ENCODE measurements around the gene MGAT3. TPM values are rescaled to one million over a fixed set of nuclear protein-coding genes. Genes with fewer than 3 reads are reported as not detected.
A peak's percentile ranks its signal among the peaks of the same experiment; 100 is the strongest.

The MGAT3 gene
- total RNA-seq, 1 donor from 2014 or later: 1.2 TPM

DNA sequence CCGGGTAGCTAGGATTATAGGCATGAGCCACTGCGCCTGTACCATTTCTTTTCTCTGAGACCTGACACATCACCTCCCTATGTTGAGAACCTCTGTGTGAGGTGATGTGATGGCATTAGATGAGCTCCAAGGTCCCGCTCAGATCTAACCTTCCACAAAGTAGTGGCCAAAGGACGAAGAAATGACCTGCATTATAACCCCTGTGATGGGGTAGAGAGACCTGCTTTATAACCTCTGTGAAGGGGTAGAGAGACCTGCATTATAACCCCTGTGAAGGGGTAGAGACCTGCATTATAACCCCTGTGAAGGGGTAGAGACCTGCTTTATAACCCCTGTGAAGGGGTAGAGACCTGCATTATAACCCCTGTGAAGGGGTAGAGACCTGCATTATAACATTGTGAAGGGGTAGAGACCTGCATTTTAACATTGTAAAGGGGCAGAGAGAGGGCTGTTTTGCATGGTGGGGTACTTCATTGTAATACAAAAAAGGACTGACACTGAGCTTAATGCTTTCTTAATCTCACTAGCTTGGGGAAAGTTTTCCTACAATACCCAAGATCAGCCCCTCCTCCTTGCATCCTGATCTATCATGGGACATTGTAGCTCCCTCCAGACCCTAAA lies 53.8 kb downstream of the MGAT3 start:
- intact Hi-C loops (cut with micrococcal nuclease): no loop called here

DNA sequence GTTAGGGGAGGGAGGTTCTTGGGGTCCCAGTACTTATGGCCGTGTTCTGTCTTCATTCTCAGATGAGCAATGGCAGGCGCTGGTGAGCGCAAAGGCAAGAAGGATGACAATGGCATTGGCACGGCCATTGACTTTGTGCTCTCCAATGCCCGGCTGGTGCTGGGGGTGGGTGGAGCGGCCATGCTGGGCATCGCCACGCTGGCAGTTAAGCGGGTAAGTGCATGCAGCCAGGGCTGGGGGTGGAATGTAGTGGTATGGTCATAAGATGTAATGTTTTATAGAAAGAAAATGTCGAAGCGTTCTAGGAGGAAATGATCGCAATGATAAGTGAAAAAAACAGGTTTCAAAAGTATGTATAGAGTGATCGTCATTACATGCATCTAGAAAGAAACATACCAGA lies 54.4 kb downstream of the MGAT3 start:
- H3K4me1 Mint-ChIP-seq (ENCODE audit: low read depth): peaks cover 40% of the 10 kb centered on the region
- H3K4me3 Mint-ChIP-seq: no peak overlapping the region
- H3K27me3 Mint-ChIP-seq (ENCODE audit: insufficient read depth): no peaks in the 10 kb centered on the region
- intact Hi-C loops (cut with micrococcal nuclease): no loop called here
- H3K27ac Mint-ChIP-seq: no peak overlapping the region
- DNase-seq (ENCODE audit: low spot score): no peak
- H3K36me3 Mint-ChIP-seq (ENCODE audit: low read depth): peaks cover 66% of the 10 kb centered on the region
- H3K9me3 Mint-ChIP-seq: no peaks in the 10 kb centered on the region

More for the DNA sequence above, 53.8 kb downstream of the MGAT3 start:
- Mint-ChIP-seq H3K4me3 (no peak overlapping the region), H3K4me1 (ENCODE audit: low read depth) (peaks cover 36% of the 10 kb centered on the region), H3K36me3 (ENCODE audit: low read depth) (peaks cover 67% of the 10 kb centered on the region), H3K9me3 (no peaks in the 10 kb centered on the region), H3K27ac (no peak overlapping the region), H3K27me3 (ENCODE audit: insufficient read depth) (no peaks in the 10 kb centered on the region)
- no peak for DNase-seq (ENCODE audit: low spot score)

DNA sequence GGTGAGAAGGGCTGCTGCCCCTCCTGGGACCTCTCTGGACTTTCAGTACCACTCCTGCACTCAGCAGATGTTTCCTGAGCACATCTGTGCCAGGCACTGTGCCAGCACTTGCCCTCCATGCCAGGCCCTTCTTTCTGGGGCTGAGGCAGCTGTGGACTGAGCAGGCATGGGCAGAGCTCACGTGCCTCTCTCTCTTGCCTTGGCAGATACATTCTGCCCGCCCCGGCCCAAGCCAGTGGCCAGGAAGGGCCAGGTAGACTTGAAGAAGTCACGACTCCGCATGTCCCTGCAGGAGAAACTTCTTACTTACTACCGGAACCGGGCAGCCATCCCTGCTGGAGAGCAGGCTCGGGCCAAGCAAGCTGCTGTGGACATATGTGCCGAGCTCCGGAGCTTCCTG lies 55.2 kb downstream of the MGAT3 start:
- H3K4me1 Mint-ChIP-seq (ENCODE audit: low read depth): peaks cover 34% of the 10 kb centered on the region
- no peak overlapping the region for H3K27ac Mint-ChIP-seq
- no peaks in the 10 kb centered on the region for H3K9me3 Mint-ChIP-seq
- no peak overlapping the region for H3K4me3 Mint-ChIP-seq
- peaks cover 58% of the 10 kb centered on the region for H3K36me3 Mint-ChIP-seq (ENCODE audit: low read depth)
- DNase-seq (ENCODE audit: low spot score): no peak
- H3K27me3 Mint-ChIP-seq (ENCODE audit: insufficient read depth): no peaks in the 10 kb centered on the region
- intact Hi-C loops (cut with micrococcal nuclease): no loop called here

DNA sequence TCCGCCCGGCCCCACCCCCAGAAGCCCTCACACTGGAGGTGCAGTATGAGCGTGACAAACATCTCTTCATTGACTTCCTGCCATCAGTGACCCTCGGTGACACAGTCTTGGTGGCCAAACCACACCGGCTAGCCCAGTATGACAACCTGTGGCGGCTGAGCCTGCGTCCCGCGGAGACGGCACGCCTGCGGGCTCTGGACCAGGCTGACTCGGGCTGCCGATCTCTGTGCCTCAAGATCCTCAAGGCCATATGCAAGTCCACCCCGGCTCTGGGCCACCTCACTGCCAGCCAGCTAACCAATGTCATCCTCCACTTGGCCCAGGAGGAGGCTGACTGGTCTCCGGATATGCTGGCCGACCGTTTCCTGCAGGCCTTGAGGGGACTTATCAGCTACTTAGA lies 57.0 kb downstream of the MGAT3 start:
- peaks cover 56% of the 10 kb centered on the region for H3K36me3 Mint-ChIP-seq (ENCODE audit: low read depth)
- H3K4me1 Mint-ChIP-seq (ENCODE audit: low read depth): peaks cover 32% of the 10 kb centered on the region
- intact Hi-C loops (cut with micrococcal nuclease): loop anchor here (1.0 kb wide), 1 partner anchor 20 kb away; no protein-coding TSS in a partner anchor
- no peaks in the 10 kb centered on the region for H3K9me3 Mint-ChIP-seq
- DNase-seq (ENCODE audit: low spot score): no peak
- H3K27ac Mint-ChIP-seq: no peak overlapping the region
- H3K27me3 Mint-ChIP-seq (ENCODE audit: insufficient read depth): no peaks in the 10 kb centered on the region
- no peak overlapping the region for H3K4me3 Mint-ChIP-seq

DNA sequence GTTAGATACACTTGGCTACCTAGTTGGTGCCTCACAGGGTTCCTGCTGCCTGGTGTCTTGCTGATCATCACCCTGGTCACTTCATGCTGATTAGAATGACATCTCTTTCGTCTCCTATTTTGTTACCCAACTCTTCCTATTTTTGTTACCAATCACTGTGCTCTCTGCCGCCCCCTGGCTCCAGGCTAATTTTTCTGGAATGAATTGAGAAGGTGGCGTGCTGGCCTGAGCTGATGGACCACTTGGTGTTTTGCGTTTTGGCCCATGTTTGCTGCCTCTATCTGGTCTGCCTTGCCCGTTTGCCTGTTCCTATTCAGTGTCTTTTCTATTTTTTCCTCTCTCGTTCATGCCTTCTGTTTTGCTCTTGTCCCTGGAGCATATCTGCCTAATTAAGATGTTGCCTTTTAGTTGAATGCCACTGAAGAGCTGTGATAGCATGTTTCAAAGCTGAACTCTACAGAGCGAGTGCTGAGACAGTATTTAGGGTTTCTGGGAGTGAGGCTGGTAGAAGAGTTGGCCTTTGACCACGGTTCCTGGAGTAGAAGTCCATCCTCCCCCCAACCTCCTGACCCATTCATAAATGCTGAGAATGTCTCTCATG lies 57.7 kb downstream of the MGAT3 start:
- no peak overlapping the region for H3K4me3 Mint-ChIP-seq
- intact Hi-C loops (cut with micrococcal nuclease): loop anchor here (1.0 kb wide), 1 partner anchor 21 kb away; no protein-coding TSS in a partner anchor
- H3K36me3 Mint-ChIP-seq (ENCODE audit: low read depth): peaks cover 54% of the 10 kb centered on the region
- DNase-seq (ENCODE audit: low spot score): no peak
- no peak overlapping the region for H3K27ac Mint-ChIP-seq
- peaks cover 33% of the 10 kb centered on the region for H3K4me1 Mint-ChIP-seq (ENCODE audit: low read depth)
- no peaks in the 10 kb centered on the region for H3K27me3 Mint-ChIP-seq (ENCODE audit: insufficient read depth)
- no peaks in the 10 kb centered on the region for H3K9me3 Mint-ChIP-seq

DNA sequence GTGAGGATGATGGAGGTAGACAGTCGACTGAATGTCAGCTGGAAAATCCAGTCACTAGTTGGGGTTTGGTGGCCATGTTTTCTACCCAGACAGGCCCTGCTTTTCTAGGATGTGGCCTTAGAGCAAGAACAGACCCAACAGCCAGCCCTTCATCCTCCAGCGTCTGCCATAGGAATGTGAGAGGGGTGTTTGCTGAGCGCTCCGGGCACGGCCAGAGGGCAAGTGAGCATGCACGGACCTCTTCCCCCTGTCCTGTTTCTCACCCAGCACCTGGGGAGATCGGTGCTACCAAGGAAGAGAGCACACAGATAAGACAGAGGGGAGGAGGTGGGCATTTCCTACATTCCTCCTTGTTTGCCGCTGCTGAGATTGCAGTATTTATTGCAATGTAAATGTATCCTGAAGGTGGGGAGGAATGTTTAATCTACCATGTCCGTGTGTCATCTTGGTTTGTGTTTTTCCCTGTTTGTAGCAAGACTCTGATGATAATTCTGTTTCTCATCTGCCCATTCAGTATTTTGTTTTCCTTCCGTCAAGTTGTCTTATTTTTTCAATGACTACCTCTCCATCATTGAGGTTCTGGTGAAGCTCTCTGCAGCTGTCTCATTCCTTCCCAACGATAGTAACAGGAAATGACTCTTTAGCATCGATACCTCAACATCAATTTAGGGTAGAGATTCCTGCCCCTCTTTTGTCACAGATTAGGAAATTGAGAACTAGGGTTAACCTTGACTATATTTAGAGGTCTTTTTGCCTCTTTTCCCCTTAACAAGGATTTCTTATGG lies 58.6 kb downstream of the MGAT3 start:
- no peak overlapping the region for H3K4me3 Mint-ChIP-seq
- no peaks in the 10 kb centered on the region for H3K9me3 Mint-ChIP-seq
- H3K36me3 Mint-ChIP-seq (ENCODE audit: low read depth): peaks cover 50% of the 10 kb centered on the region
- H3K4me1 Mint-ChIP-seq (ENCODE audit: low read depth): peaks cover 34% of the 10 kb centered on the region
- intact Hi-C loops (cut with micrococcal nuclease): no loop called here
- peaks cover 2% of the 10 kb centered on the region for H3K27me3 Mint-ChIP-seq (ENCODE audit: insufficient read depth)
- peak overlapping the region; percentile 71 for H3K27ac Mint-ChIP-seq
- DNase-seq (ENCODE audit: low spot score): no peak

DNA sequence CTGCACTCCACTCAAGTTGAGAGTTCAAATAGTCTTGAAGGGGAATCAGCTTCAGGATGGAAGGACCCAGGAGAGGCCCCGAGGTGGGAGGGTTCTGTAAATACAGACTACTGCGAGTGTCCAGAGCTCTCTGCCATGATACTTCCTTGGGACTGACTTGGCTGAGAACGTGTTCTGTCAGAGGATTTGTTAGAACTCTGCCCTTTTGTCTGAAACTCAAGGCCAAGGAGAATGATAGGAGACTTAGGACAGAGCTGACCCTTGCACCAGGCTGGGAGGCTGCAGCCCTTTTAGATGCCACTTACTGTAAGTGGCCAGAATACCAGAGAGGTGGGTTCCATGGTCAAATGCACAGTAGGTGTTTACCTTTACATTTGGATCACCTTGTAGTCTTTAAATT lies 60.7 kb downstream of the MGAT3 start:
- H3K27ac Mint-ChIP-seq: no peak overlapping the region
- intact Hi-C loops (cut with micrococcal nuclease): no loop called here

DNA sequence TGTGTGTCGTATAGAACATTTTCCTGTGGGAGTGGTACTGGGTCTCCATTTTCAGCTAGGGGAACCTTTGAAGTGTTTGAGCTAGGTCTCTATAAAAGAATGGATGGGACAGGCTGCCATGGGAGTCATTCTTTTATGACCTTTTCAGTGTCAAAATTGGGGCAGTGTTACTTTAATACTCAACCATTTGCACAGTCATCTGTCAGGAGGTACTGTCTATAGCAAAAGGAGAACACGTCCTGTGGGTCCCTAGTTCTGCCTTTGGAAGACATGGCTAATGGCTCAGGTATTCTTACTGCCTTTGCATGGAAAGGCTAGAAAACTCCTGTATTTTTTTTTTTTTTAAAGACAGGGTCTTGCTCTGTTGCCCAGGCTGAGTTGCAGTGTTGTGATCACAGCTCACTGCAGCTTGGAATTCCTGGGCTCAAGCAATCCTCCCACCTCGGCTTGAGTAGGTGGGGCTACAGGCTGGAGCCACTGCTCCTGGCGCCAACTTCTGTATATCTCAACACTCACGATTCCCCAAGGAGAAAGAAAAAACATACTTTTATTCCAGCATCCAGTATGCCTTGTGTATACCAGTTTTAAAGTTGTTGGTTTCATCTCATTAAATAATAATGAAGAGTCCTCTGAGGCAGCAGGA lies 61.5 kb downstream of the MGAT3 start:
- Mint-ChIP-seq H3K27me3 (ENCODE audit: insufficient read depth) (peaks cover 2% of the 10 kb centered on the region), H3K4me1 (ENCODE audit: low read depth) (peaks cover 51% of the 10 kb centered on the region), H3K9me3 (no peaks in the 10 kb centered on the region), H3K36me3 (ENCODE audit: low read depth) (peaks cover 53% of the 10 kb centered on the region), H3K4me3 (peak overlapping the region; percentile 97), H3K27ac (peak overlapping the region; percentile 100)
- intact Hi-C loops (cut with micrococcal nuclease): no loop called here
- no peak for DNase-seq (ENCODE audit: low spot score)

More for the DNA sequence above, 60.7 kb downstream of the MGAT3 start:
- no peak for DNase-seq (ENCODE audit: low spot score)
- H3K4me1 Mint-ChIP-seq (ENCODE audit: low read depth): peaks cover 43% of the 10 kb centered on the region
- H3K36me3 Mint-ChIP-seq (ENCODE audit: low read depth): peaks cover 50% of the 10 kb centered on the region
- H3K27me3 Mint-ChIP-seq (ENCODE audit: insufficient read depth): peaks cover 2% of the 10 kb centered on the region
- H3K9me3 Mint-ChIP-seq: no peaks in the 10 kb centered on the region
- H3K4me3 Mint-ChIP-seq: peak overlapping the region; percentile 22

DNA sequence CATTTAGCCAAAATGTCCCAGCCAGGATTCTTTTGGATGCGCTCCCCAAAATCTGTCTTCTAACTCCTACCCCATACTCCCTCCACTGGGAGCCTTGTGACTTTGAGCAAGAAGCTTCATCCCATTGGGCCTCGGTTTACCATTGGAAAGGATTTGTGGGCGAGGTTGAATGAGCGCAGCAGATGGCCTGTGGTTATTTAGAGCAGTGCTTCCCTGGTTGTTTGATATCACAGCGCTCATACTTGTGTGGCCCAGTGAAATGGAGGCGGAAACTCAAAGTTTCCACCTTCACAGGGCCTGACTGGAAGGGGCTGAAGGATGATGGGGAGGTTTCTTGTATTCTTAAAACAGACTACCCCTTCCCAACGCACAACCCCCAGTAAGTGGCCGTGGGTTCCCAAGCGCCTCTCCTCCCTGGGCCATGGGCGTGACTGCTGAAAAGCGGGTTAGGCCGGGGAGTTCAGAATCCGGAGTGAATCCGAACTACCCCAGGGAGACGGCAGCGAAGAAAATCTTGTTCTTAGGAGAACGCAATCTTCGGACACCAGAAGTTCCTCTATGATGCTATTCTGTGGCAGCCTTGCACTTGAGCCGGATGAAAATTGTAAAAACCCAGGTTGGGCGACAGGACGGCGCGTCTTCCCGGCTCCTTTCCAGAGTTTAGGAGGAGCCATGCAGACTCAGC lies 62.3 kb downstream of the MGAT3 start:
- no peak for DNase-seq (ENCODE audit: low spot score)
- H3K9me3 Mint-ChIP-seq: no peaks in the 10 kb centered on the region
- intact Hi-C loops (cut with micrococcal nuclease): no loop called here
- peaks cover 55% of the 10 kb centered on the region for H3K4me1 Mint-ChIP-seq (ENCODE audit: low read depth)
- H3K4me3 Mint-ChIP-seq: peak overlapping the region; percentile 97
- H3K27ac Mint-ChIP-seq: peak overlapping the region; percentile 100
- H3K27me3 Mint-ChIP-seq (ENCODE audit: insufficient read depth): peaks cover 2% of the 10 kb centered on the region
- peaks cover 52% of the 10 kb centered on the region for H3K36me3 Mint-ChIP-seq (ENCODE audit: low read depth)

DNA sequence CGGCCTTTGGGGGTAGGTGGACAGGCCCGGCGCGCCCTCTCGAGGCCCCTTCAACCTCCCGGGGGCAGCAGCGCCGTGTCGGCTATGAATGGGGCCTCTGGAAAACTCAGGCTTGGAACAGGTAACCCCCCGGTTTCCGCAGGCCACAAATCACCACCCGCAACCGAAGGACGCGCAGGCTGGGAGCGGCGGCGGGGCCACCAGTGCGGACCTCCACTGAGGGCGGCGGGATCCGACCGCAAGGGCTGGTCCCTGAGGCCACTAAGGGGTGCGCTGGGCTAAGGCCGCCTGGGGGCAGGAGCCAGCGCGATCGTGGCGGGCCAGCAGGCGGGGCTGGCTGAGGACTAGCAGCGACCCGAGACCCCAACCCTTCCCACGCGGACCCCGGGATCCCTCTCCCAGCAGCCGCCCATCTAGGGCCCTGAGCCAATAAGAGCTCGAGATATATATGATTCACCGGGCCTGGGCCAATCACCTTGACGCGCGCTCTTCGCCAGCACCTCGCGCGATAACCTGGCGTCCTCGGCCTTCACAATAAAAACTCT lies 62.9 kb downstream of the MGAT3 start:
- intact Hi-C loops (cut with micrococcal nuclease): loop anchor here (1.0 to 5.0 kb wide), 7 partner anchors 13 to 1928 kb away; partner anchors contain the start of genes MIEF1, RPS19BP1, TAB1 and TNRC6B
- Mint-ChIP-seq H3K4me3 (peak overlapping the region; percentile 97), H3K9me3 (no peaks in the 10 kb centered on the region), H3K27ac (peak overlapping the region; percentile 100), H3K27me3 (ENCODE audit: insufficient read depth) (peaks cover 2% of the 10 kb centered on the region), H3K4me1 (ENCODE audit: low read depth) (peaks cover 55% of the 10 kb centered on the region), H3K36me3 (ENCODE audit: low read depth) (peaks cover 51% of the 10 kb centered on the region)
- DNase-seq (ENCODE audit: low spot score): peak; percentile 96

DNA sequence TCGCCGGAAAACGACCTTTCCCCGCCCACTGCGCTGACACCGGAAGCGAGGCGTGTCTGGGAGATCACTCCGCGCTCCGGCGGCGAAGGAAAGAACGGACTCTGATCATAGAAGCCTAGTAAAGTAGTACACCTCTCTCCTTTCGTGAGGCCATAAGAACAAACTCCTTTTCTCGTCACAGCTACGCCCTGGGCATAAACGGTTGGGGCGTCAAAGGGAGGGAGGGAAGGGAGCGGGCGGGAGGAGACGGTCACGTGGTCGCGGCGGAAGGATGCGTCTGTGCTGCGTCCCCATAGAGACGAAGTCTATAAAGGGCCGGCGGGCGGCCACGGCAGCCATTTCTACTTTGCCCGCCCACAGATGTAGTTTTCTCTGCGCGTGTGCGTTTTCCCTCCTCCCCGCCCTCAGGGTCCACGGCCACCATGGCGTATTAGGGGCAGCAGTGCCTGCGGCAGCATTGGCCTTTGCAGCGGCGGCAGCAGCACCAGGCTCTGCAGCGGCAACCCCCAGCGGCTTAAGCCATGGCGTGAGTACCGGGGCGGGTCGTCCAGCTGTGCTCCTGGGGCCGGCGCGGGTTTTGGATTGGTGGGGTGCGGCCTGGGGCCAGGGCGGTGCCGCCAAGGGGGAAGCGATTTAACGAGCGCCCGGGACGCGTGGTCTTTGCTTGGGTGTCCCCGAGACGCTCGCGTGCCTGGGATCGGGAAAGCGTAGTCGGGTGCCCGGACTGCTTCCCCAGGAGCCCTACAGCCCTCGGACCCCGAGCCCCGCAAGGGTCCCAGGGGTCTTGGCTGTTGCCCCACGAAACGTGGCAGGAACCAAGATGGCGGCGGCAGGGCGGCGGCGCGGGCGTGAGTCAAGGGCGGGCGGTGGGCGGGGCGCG lies 63.7 kb downstream of the MGAT3 start, which contains the start of gene ATF4:
Gene ATF4, plus strand, starts transcription at position 337 of the 880 bp plus-strand sequence. CDS start 884 bp downstream, outside the sequence.
- H3K27me3 Mint-ChIP-seq (ENCODE audit: insufficient read depth): peaks cover 2% of the 10 kb centered on the region
- peak; percentile 83 for DNase-seq (ENCODE audit: low spot score)
- peak within 1 kb of the TSS; percentile 97 for H3K4me3 Mint-ChIP-seq
- intact Hi-C loops (cut with micrococcal nuclease): loop anchor here (1.0 to 5.0 kb wide), 7 partner anchors 12 to 1927 kb away; partner anchors contain the start of genes MIEF1, RPS19BP1, TAB1 and TNRC6B
- peak within 1 kb of the TSS; percentile 100 for H3K27ac Mint-ChIP-seq
- peaks cover 56% of the 10 kb centered on the region for H3K36me3 Mint-ChIP-seq (ENCODE audit: low read depth)
- H3K4me1 Mint-ChIP-seq (ENCODE audit: low read depth): peaks cover 60% of the 10 kb centered on the region
- no peaks in the 10 kb centered on the region for H3K9me3 Mint-ChIP-seq
